Transverse colon (tissue), 4 donors: ENCODE data around the gene KRT84. TPM values are rescaled to one million over a fixed set of nuclear protein-coding genes. Genes with fewer than 3 reads are reported as not detected.
A peak's percentile ranks its signal among the peaks of the same experiment; 100 is the strongest.

Experiments used
- DNase-seq: peaks from one replicate; pipeline ENCODE4 v3.0.0-alpha.2; 2019
- H3K27ac ChIP-seq, 4 donors: fragments of 200-600 bp; sonication (generic); 2 replicates each; pipeline ENCODE4 v1.5.1; 2016 to 2018; ENCODE audit warnings: inconsistent platforms in 4 of 4
- H3K27me3 ChIP-seq: fragments of 200-600 bp; sonication (generic); 2 replicates; pipeline ENCODE4 v1.5.1; 2017; ENCODE audit warnings: inconsistent platforms
- H3K36me3 ChIP-seq, 4 donors: fragments of 200-600 bp; sonication (generic); 2 replicates each; pipeline ENCODE4 v1.5.1; 2017 to 2019; ENCODE audit warnings: inconsistent platforms in 4 of 4
- H3K4me1 ChIP-seq, 4 donors: fragments of 200-600 bp; sonication (generic); 2 replicates each; pipeline ENCODE4 v1.5.1; 2017 to 2020; ENCODE audit warnings: inconsistent platforms in 4 of 4
- H3K4me3 ChIP-seq, 4 donors: fragments of 200-600 bp; sonication (generic); 1 replicate in 1 of 4; 2 replicates in 3 of 4; pipeline versions ENCODE4 v1.5.1 to v1.6.1; 2017 to 2019; ENCODE audit warnings: inconsistent platforms in 4 of 4
- H3K9me3 ChIP-seq, 2 donors: fragments of 200-600 bp; sonication (generic); 2 replicates each; pipeline ENCODE4 v1.5.1; 2017 to 2019; ENCODE audit warnings: inconsistent platforms in 2 of 2
- CTCF ChIP-seq, 5 experiments: fragments of 200-600 bp in 3 of 5; fragments of 450-650 bp in 2 of 5; sonication (generic) in 3 of 5; IDR thresholded peaks; 1 replicate in 2 of 5; 2 replicates in 3 of 5; pipeline ENCODE4 v1.5.1; 2016 to 2017; ENCODE audit warnings: antibody characterized with exemption in 5 of 5, inconsistent platforms in 3 of 5, mild to moderate bottlenecking in 2 of 5, moderate library complexity in 1 of 5
- EP300 ChIP-seq: sonication (generic); formaldehyde crosslinking; IDR thresholded peaks from one replicate; pipeline ENCODE4 v1.6.1; 2017; ENCODE audit warnings: antibody characterized with exemption, low read depth
- POLR2A ChIP-seq: fragments of 450-650 bp; IDR thresholded peaks from one replicate; pipeline ENCODE4 v1.6.1; 2016; ENCODE audit warnings: antibody characterized with exemption, mild to moderate bottlenecking, moderate library complexity
- POLR2AphosphoS5 ChIP-seq, 3 donors: sonication (generic); formaldehyde crosslinking; IDR thresholded peaks; one replicate each; pipeline ENCODE4 v1.6.1; 2016; ENCODE audit warnings: antibody characterized with exemption in 3 of 3
- WGBS, 2 donors: methylation state at CpG; one replicate each; pipeline ENCODE4 v1.1.5; 2018; ENCODE audit warnings: low coverage in 1 of 2; 5-methylcytosine and 5-hydroxymethylcytosine counted together
- in situ Hi-C, 4 donors: fragments of 200-750 bp; cut with MboI; loops; one replicate each; pipeline versions ENCODE4 v1.15.0 to v1.15.1; 2017; ENCODE audit warnings: low sequenced_read_pairs in 3 of 4, low pct_ligation_motif_present in 1 of 4, low pct_unique_long_range_greater_than_20kb in 1 of 4
- intact Hi-C: fragments of 100-400 bp; cut with DNase I; formaldehyde crosslinking; loops from one replicate; pipeline ENCODE4 v1.15.1; 2023; ENCODE audit warnings: low total_unique reads
- total RNA-seq, 4 donors: library from RNA; depleted of rRNA; stranded (reverse); fragments of >200 nt; gene quantifications; one replicate each; pipeline ENCODE4 v1.1.0, GENCODE V29; 2016

The KRT84 gene
- total RNA-seq, 4 donors from 2014 or later, result not detected

GRCh38 chr12:52395761-52396434 lies 10.4 kb upstream of the KRT84 start:
- 13 to 70% methylated on average over 3 to 20 of the region's 20 CpGs for WGBS, 2 donors
- H3K4me1 ChIP-seq, result peaks cover 0 to 5% (median 0%) of the 10 kb centered on the region in 4 donors
- H3K27me3 ChIP-seq, result no peaks in the 10 kb centered on the region
- no peak for TF ChIP-seq POLR2AphosphoS5 (IDR thresholded peaks at IDR 0.05)
- TF ChIP-seq CTCF (IDR thresholded peaks at IDR 0.05), result peak; percentile 14 to 39 (median 29)
- H3K4me3 ChIP-seq, result no peak overlapping the region
- intact Hi-C loops, result no loop called here
- H3K36me3 ChIP-seq, result no peaks in the 10 kb centered on the region
- in situ Hi-C loops, result loop anchor here (10.0 to 25.0 kb wide), 3 partner anchors 109 to 591 kb away; no protein-coding TSS in a partner anchor
- no peaks in the 10 kb centered on the region for H3K9me3 ChIP-seq
- DNase-seq, result peak; percentile 28
- no peak overlapping the region for H3K27ac ChIP-seq

- 79 to 100% methylated on average over 3 to 13 of the region's 13 CpGs for WGBS, 2 donors
- in situ Hi-C loops (loop anchor here (10.0 to 25.0 kb wide), 3 partner anchors 110 to 592 kb away; no protein-coding TSS in a partner anchor), intact Hi-C loops (no loop called here)
- Histone ChIP-seq H3K4me1 (peaks cover 0 to 5% (median 0%) of the 10 kb centered on the region in 4 donors), H3K9me3 (no peaks in the 10 kb centered on the region), H3K4me3 (no peak overlapping the region), H3K27me3 (no peaks in the 10 kb centered on the region), H3K36me3 (no peaks in the 10 kb centered on the region), H3K27ac (no peak overlapping the region)
- DNase-seq, result no peak
- TF ChIP-seq POLR2A (no peak), EP300 (no peak), CTCF (IDR thresholded peaks at IDR 0.05) (no peak), POLR2AphosphoS5 (IDR thresholded peaks at IDR 0.05) (no peak)
These were observed 9.5 kb upstream of the KRT84 start for GRCh38 chr12:52394836-52395405.

- Histone ChIP-seq H3K27me3 (no peaks in the 10 kb centered on the region), H3K4me1 (peaks cover 0 to 5% (median 0%) of the 10 kb centered on the region in 4 donors), H3K4me3 (no peak overlapping the region), H3K9me3 (no peaks in the 10 kb centered on the region), H3K36me3 (no peaks in the 10 kb centered on the region), H3K27ac (no peak overlapping the region)
- in situ Hi-C loops (loop anchor here (10.0 to 25.0 kb wide), 3 partner anchors 112 to 595 kb away; no protein-coding TSS in a partner anchor), intact Hi-C loops (no loop called here)
- TF ChIP-seq CTCF (IDR thresholded peaks at IDR 0.05), result no peak
- TF ChIP-seq EP300, result no peak
- no peak for TF ChIP-seq POLR2A
- TF ChIP-seq POLR2AphosphoS5 (IDR thresholded peaks at IDR 0.05), result no peak
- no peak for DNase-seq
- 60 to 78% methylated on average over 1 to 7 of the region's 7 CpGs for WGBS, 2 donors
These were observed 7.1 kb upstream of the KRT84 start for GRCh38 chr12:52392465-52393007.

GRCh38 chr12:52391618-52392002 lies 6.2 kb upstream of the KRT84 start:
- WGBS, 2 donors, result 20% methylated on average over 4 of the region's 4 CpGs; no CpG with 5 or more reads in 1 of the 2 donors
- H3K36me3 ChIP-seq, result no peaks in the 10 kb centered on the region
- H3K9me3 ChIP-seq, result no peaks in the 10 kb centered on the region
- no peak for TF ChIP-seq POLR2AphosphoS5 (IDR thresholded peaks at IDR 0.05)
- TF ChIP-seq EP300, result no peak
- no peak for TF ChIP-seq POLR2A
- no peak for TF ChIP-seq CTCF (IDR thresholded peaks at IDR 0.05)
- DNase-seq, result peak; percentile 27
- no peak overlapping the region for H3K4me3 ChIP-seq
- H3K27ac ChIP-seq, result no peak overlapping the region
- intact Hi-C loops (no loop called here), in situ Hi-C loops (loop anchor here (10.0 to 25.0 kb wide), 3 partner anchors 113 to 596 kb away; no protein-coding TSS in a partner anchor)
- peaks cover 0 to 5% (median 0%) of the 10 kb centered on the region in 4 donors for H3K4me1 ChIP-seq
- no peaks in the 10 kb centered on the region for H3K27me3 ChIP-seq
